K562 (cell line): ENCODE data around the gene CBX8. TPM values are rescaled to one million over a fixed set of nuclear protein-coding genes. Genes with fewer than 3 reads are reported as not detected.

Experiments
- ATAC-seq: fragments of 200-7000 bp; cut with Tn5 transposase; 3 replicates; pipeline ENCODE4 v1.9.1; 2020; ENCODE audit warnings: moderate library complexity
- BruUV-seq: library from RNA; stranded (reverse); fragments of 400-500 nt; replicated peaks from 2 replicates; lab custom pipeline; 2021; lab: Mats Ljungman, UMichigan
- CTCF ChIA-PET: fragments of 300-600 bp; formaldehyde crosslinking; extraction: SDS; loops from one replicate; lab custom pipeline; 2021; ENCODE audit warnings: low intra/inter-chr PET ratio; lab: Yijun Ruan, JAX
- POLR2A ChIA-PET: fragments of 300-600, 350-650 bp; sonication (Branson Sonifier 250); formaldehyde crosslinking; extraction: SDS; loops from one replicate; lab custom pipeline; 2021; ENCODE audit warnings: antibody characterized with exemption, inconsistent platforms; lab: Yijun Ruan, JAX
- DNase-seq, 4 experiments: peaks; one replicate each; pipeline versions ENCODE4 v3.0.0 to v3.0.0-alpha.2; 2011 to 2018; ENCODE audit warnings: low spot score in 3 of 4, mixed read lengths in 3 of 4; ENCODE audit errors: extremely low read depth in 1 of 4
- FAIRE-seq: peaks from 2 replicates; lab custom pipeline; 2011; peaks lifted over from hg19 to GRCh38; lab: Jason Lieb, UNC
- H2AFZ ChIP-seq: 2 replicates; pipeline ENCODE4 v1.6.0; 2011; ENCODE audit warnings: low read depth, low read length, control low read depth, inconsistent platforms
- H3K27ac ChIP-seq: fragments of 200-600 bp; 3 replicates; pipeline ENCODE4 v1.8.0; 2011; ENCODE audit warnings: low read depth, mild to moderate bottlenecking, control low read depth, inconsistent platforms, low read length, moderate library complexity, mixed read lengths; ENCODE audit errors: extremely low read depth
- H3K27me3 ChIP-seq, 2 experiments: fragments of 300-600 bp in 1 of 2; 2 replicates in 1 of 2; 3 replicates in 1 of 2; pipeline versions ENCODE4 v1.6.0 to v1.8.0; 2011; ENCODE audit warnings: inconsistent platforms in 2 of 2, low read length in 2 of 2, mild to moderate bottlenecking in 1 of 2, mixed read lengths in 1 of 2, moderate library complexity in 1 of 2; ENCODE audit not compliant: control insufficient read depth in 2 of 2, insufficient read depth in 2 of 2
- H3K36me3 ChIP-seq: fragments of 300-600 bp; 3 replicates; pipeline ENCODE4 v1.8.0; 2011; ENCODE audit warnings: mild to moderate bottlenecking, low read length, inconsistent platforms; ENCODE audit not compliant: control insufficient read depth, insufficient read depth
- H3K4me1 ChIP-seq, 2 experiments: fragments of 200-600 bp in 1 of 2; replicated peaks in 1 of 2; 2 replicates in 1 of 2; 3 replicates in 1 of 2; pipeline versions ENCODE4 v1.5.1 to v1.8.0; 2011; ENCODE audit warnings: inconsistent platforms in 2 of 2, low read length in 2 of 2, mild to moderate bottlenecking in 1 of 2, mixed read lengths in 1 of 2, moderate library complexity in 1 of 2; ENCODE audit not compliant: control insufficient read depth in 2 of 2, insufficient read depth in 2 of 2
- H3K4me2 ChIP-seq: 2 replicates; pipeline ENCODE4 v1.6.1; 2011; ENCODE audit warnings: low read length, control low read depth, inconsistent platforms, mixed read lengths; ENCODE audit not compliant: insufficient read depth
- H3K4me3 ChIP-seq: fragments of 200-600 bp; sonication (generic), shearing (Covaris generic); 2 replicates; pipeline ENCODE4 v1.5.1; 2016; ENCODE audit warnings: control low read depth, inconsistent platforms
- H3K79me2 ChIP-seq: fragments of 200-600 bp; 3 replicates; pipeline ENCODE4 v1.8.0; 2011; ENCODE audit warnings: low read length, inconsistent platforms; ENCODE audit not compliant: control insufficient read depth, insufficient read depth
- H3K9ac ChIP-seq, 2 experiments: 2 replicates each; pipeline versions ENCODE4 v1.6.0 to v1.6.1; 2011; ENCODE audit warnings: low read depth in 2 of 2, low read length in 2 of 2, control low read depth in 1 of 2, inconsistent platforms in 1 of 2, mild to moderate bottlenecking in 1 of 2, mixed read lengths in 1 of 2; ENCODE audit not compliant: insufficient read depth in 1 of 2
- H3K9me1 ChIP-seq: one replicate; pipeline ENCODE4 v1.6.0; 2011; ENCODE audit warnings: inconsistent platforms, mild to moderate bottlenecking, low read length, moderate library complexity; ENCODE audit not compliant: control insufficient read depth, insufficient read depth
- H3K9me3 ChIP-seq: replicated peaks from 2 replicates; pipeline ENCODE4 v1.5.1; 2011; ENCODE audit warnings: low read depth, low read length, inconsistent platforms; ENCODE audit not compliant: control insufficient read depth, insufficient read depth
- H4K20me1 ChIP-seq: replicated peaks from 2 replicates; pipeline ENCODE4 v1.6.1; 2011; ENCODE audit warnings: low read length, inconsistent platforms, mixed read lengths; ENCODE audit not compliant: control insufficient read depth, insufficient read depth
- CCAR2 ChIP-seq: fragments of 200-400 bp; formaldehyde crosslinking; IDR thresholded peaks from 2 replicates; pipeline ENCODE4 v1.6.1; 2017; ENCODE audit warnings: mild to moderate bottlenecking, low read depth, low read length
- FOXK2 ChIP-seq, 2 experiments: fragments of 450-650 bp; IDR thresholded peaks in 1 of 2; conservative IDR thresholded peaks in 1 of 2; 2 replicates each; pipeline ENCODE4 v1.6.1; 2016; ENCODE audit warnings: low read depth in 2 of 2, mild to moderate bottlenecking in 1 of 2
- KAT7 ChIP-seq: sonication (generic); formaldehyde crosslinking; IDR thresholded peaks from 2 replicates; pipeline ENCODE4 v1.8.0; 2022; ENCODE audit warnings: missing genetic modification reagents, mild to moderate bottlenecking, borderline replicate concordance
- NFE2 ChIP-seq: IDR thresholded peaks from 2 replicates; pipeline ENCODE4 v1.6.1; 2014; ENCODE audit warnings: antibody characterized with exemption, low read depth
- RB1 ChIP-seq: fragments of 450-650 bp; IDR thresholded peaks from 2 replicates; pipeline ENCODE4 v1.6.1; 2017; ENCODE audit warnings: low read depth, mild to moderate bottlenecking
- ZNF639 ChIP-seq, 2 experiments: fragments of 200-800 bp in 1 of 2; sonication (Bioruptor generic) in 1 of 2; sonication (generic) in 1 of 2; formaldehyde crosslinking in 1 of 2; IDR thresholded peaks in 1 of 2; conservative IDR thresholded peaks in 1 of 2; 2 replicates each; pipeline versions ENCODE4 v1.5.0 to v1.6.1; 2016 to 2020; ENCODE audit warnings: missing compliant biosample characterization in 1 of 2, missing genetic modification characterization in 1 of 2, missing genetic modification reagents in 1 of 2
- WGBS: fragments of 100-300 bp; shearing (Covaris generic); methylation state at CpG from one replicate; pipeline ENCODE4 v1.1.6; 2016; ENCODE audit warnings: low coverage, mixed read lengths; ENCODE audit not compliant: insufficient coverage; ENCODE audit errors: missing lambda C conversion rate; 5-methylcytosine and 5-hydroxymethylcytosine counted together
- in situ Hi-C: fragments of 300-500 bp; cut with MboI; formaldehyde crosslinking; loops from 4 replicates; pipeline ENCODE4 v1.15.0; 2018; ENCODE audit warnings: inconsistent platforms, mixed read lengths
- intact Hi-C: fragments of 100-400 bp; cut with micrococcal nuclease; formaldehyde crosslinking; loops from 2 replicates; pipeline ENCODE4 v1.14.2; 2022
- polyA plus RNA-seq, 8 experiments: library from polyadenylated mRNA; depleted of rRNA in 4 of 8; stranded (reverse) in 5 of 8; unstranded in 3 of 8; fragments of >200 nt; fragmentation: Nextera tagmentation in 2 of 8; fragmentation: Illumina TruSeq in 1 of 8; extraction: Ambion mirVana in 2 of 8; extraction: Trizol in 1 of 8; gene quantifications; 2 replicates each; pipeline versions ENCODE4 v1.2.1 to v1.2.3, GENCODE V29; 2011 to 2014; ENCODE audit warnings: inconsistent platforms in 1 of 8, missing spikeins in 1 of 8
- total RNA-seq, 7 experiments: library from RNA; depleted of rRNA in 6 of 7; stranded (reverse); fragments of >200 nt in 6 of 7; fragmentation: Illumina TruSeq in 2 of 7; extraction: Trizol in 2 of 7; gene quantifications; 2 replicates each; pipeline versions ENCODE4 v1.2.1 to v1.2.3, GENCODE V29; 2011 to 2021; ENCODE audit warnings: low replicate concordance in 1 of 7

The CBX8 gene
- total and polyA plus RNA-seq, 9 of the 15 experiments (the other 6 are each of a cell fraction or from before 2014, with no cell fraction given): 0.08 to 11.9 (median 2.6) TPM

DNA sequence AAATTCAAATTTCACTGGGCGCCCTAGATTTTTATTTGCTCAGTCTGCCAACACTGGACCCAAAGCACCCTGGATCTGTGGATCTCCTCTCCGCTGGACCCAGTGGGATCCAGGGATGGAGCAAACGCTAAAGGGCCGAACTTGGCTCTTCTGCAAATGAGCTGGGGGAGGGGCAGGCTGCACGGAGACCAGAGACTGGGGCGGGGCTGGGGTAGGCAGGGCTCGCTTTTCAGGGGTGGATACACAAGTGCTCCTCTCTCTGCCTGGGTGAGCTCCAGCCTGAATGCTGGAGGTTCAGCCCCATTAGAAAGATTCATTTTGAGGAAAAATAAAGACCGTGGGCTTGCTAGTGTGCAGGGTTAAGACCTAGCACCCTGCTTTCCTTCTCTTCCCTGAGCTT lies 33.4 kb upstream of the CBX8 start (continued):
- TF ChIP-seq ZNF639 (CRISPR knock-in tag; conservative IDR thresholded peaks at IDR 0.05 in 1 of 2, IDR thresholded peaks at IDR 0.05 in 1 of 2) (no peak), NFE2 (no peak)

DNA sequence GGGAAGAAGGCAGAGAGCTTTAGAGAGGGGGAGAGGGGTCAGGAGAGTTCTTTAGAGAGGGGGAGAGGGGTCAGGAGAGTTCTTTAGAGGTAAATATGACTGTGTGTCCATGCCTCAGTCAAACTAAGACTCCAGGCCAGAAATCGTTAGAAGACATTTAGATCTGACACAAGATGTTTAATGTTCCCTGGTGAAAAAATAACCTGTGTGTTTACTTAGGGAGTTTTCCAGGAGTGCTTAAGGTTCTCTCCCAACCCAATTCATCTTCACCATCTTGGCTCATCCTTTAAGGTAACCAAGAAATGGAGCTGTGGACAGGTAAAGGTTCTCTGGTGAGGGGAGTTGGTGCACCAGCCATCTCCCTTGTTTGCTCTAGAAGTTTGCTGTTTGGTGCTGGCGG lies 32.6 kb upstream of the CBX8 start:
- CTCF ChIA-PET: no interaction called here
- peak overlapping the region; percentile 99 for H3K27ac ChIP-seq

More for the DNA sequence above, 32.6 kb upstream of the CBX8 start:
- FAIRE-seq (no peak), DNase-seq (no peak), ATAC-seq (no peak)
- no peaks in the 10 kb centered on the region for H3K9me1 ChIP-seq
- 35% methylated on average over 2 of the region's 2 CpGs for WGBS
- 0 out of 2 replicates have a peak overlapping the region, but pooled peaks have one; percentile 6 for H2AFZ ChIP-seq
- peak overlapping the region; percentile 30 to 41; a peak in 3 of 4 replicates for H3K9ac ChIP-seq
- no peaks in the 10 kb centered on the region for H4K20me1 ChIP-seq
- TF ChIP-seq FOXK2 (conservative IDR thresholded peaks at IDR 0.05 in 1 of 2, IDR thresholded peaks at IDR 0.05 in 1 of 2; ENCODE audit: low read depth in 2 of 2) (0 out of 4 replicates have a peak, but pooled peaks of 1 of the 2 experiments have one; percentile 10), RB1 (no peak), CCAR2 (no peak), KAT7 (CRISPR knock-in tag) (0 out of 2 replicates have a peak, but pooled peaks have one; percentile 16)
- no TSS peak for BruUV-seq
- POLR2A ChIA-PET: interaction anchor here (1.0 to 17.8 kb wide), 4 partner anchors 8 to 62 kb away, joined by 4 to 386 read pairs (median 9); partner anchors contain the start of gene CBX4
- in situ Hi-C loops (no loop called here), intact Hi-C loops (no loop called here)
- H3K36me3 ChIP-seq: peaks cover 8% of the 10 kb centered on the region; the same call in 1 of the 3 replicates
- no peaks in the 10 kb centered on the region for H3K27me3 ChIP-seq
- H3K9me3 ChIP-seq: no peaks in the 10 kb centered on the region
- H3K79me2 ChIP-seq: peaks cover 62% of the 10 kb centered on the region
- peak overlapping the region; percentile 19; the same call in 1 of the 2 replicates for H3K4me2 ChIP-seq
- H3K4me1 ChIP-seq: peaks cover 62 to 87% of the 10 kb centered on the region in 2 experiments
- H3K4me3 ChIP-seq: no peak overlapping the region
